Stomach (tissue), 9 donors: ENCODE measurements around the gene PLXND1. TPM values are rescaled to one million over a fixed set of nuclear protein-coding genes. Genes with fewer than 3 reads are reported as not detected.

ENCODE experiments used
- DNase-seq, 2 donors: peaks; one replicate each; pipeline versions ENCODE4 v3.0.0 to v3.0.0-alpha.2; 2013 to 2019
- H3K27ac ChIP-seq, 5 donors: fragments of 200-600 bp in 4 of 5; sonication (generic) in 4 of 5; one replicate each; pipeline ENCODE4 v1.5.1; 2013 to 2019; ENCODE audit warnings: mild to moderate bottlenecking in 1 of 5, moderate library complexity in 1 of 5
- H3K27me3 ChIP-seq, 3 donors: fragments of 200-600 bp; sonication (generic); one replicate each; pipeline ENCODE4 v1.5.1; 2017 to 2019; ENCODE audit warnings: mixed run types in 1 of 3
- H3K36me3 ChIP-seq, 4 donors: fragments of 200-600 bp; sonication (generic); 1 replicate in 3 of 4; 2 replicates in 1 of 4; pipeline ENCODE4 v1.5.1; 2016 to 2019
- H3K4me1 ChIP-seq, 4 donors: fragments of 200-600 bp; sonication (generic); one replicate each; pipeline ENCODE4 v1.5.1; 2016 to 2019
- H3K4me3 ChIP-seq, 4 donors: fragments of 200-600 bp; sonication (generic) in 3 of 4; one replicate each; pipeline ENCODE4 v1.5.1; 2016 to 2019; ENCODE audit warnings: mild to moderate bottlenecking in 1 of 4
- H3K9me3 ChIP-seq, 4 donors: fragments of 200-600 bp; sonication (generic); one replicate each; pipeline ENCODE4 v1.5.1; 2016 to 2019
- EP300 ChIP-seq: sonication (generic); formaldehyde crosslinking; IDR thresholded peaks from one replicate; pipeline ENCODE4 v1.6.1; 2017; ENCODE audit warnings: antibody characterized with exemption
- POLR2A ChIP-seq, 4 donors: fragments of 450-650 bp; IDR thresholded peaks; one replicate each; pipeline ENCODE4 v1.6.1; 2016; ENCODE audit warnings: antibody characterized with exemption in 4 of 4, control low read depth in 2 of 4, mild to moderate bottlenecking in 1 of 4, moderate library complexity in 1 of 4
- POLR2AphosphoS5 ChIP-seq, 3 donors: sonication (generic); formaldehyde crosslinking; IDR thresholded peaks; one replicate each; pipeline ENCODE4 v1.6.1; 2016; ENCODE audit warnings: antibody characterized with exemption in 3 of 3
- WGBS, 5 donors: extraction: QIAGEN DNeasy Blood & Tissue Kit in 3 of 5; methylation state at CpG; one replicate each; pipeline versions ENCODE4 v1.1.5 to v1.1.7; 2013 to 2018; 5-methylcytosine and 5-hydroxymethylcytosine counted together
- intact Hi-C: fragments of 100-400 bp; cut with DNase I; formaldehyde crosslinking; loops from one replicate; pipeline ENCODE4 v1.15.1; 2023; ENCODE audit warnings: low total_unique reads
- polyA plus RNA-seq, 3 donors: library from polyadenylated mRNA; stranded (reverse); fragments of 200-250 nt; gene quantifications; one replicate each; pipeline ENCODE4 v1.2.3, GENCODE V29; 2013
- total RNA-seq, 5 donors: library from RNA; depleted of rRNA; stranded (reverse); fragments of >200 nt; gene quantifications; one replicate each; pipeline versions ENCODE4 v1.1.0 to v1.2.3, GENCODE V29; 2014 to 2016
- TF ChIP-seq, protein P1 (sequence below), 7 experiments: fragments of 450-650 bp in 4 of 7; fragments of 200-600 bp in 3 of 7; sonication (generic) in 3 of 7; IDR thresholded peaks; one replicate each; pipeline ENCODE4 v1.5.1; 2016 to 2019; ENCODE audit warnings: antibody characterized with exemption in 7 of 7, control low read depth in 2 of 7, mild to moderate bottlenecking in 1 of 7
- donor health status: healthy with polysubstance abuse.
- donor health status: Bipolar disorder and iron deficiency.
- donor health status: healthy.

The PLXND1 gene
- total and polyA plus RNA-seq, 8 donors, result 22.6 to 251 (median 58.6) TPM

DNA sequence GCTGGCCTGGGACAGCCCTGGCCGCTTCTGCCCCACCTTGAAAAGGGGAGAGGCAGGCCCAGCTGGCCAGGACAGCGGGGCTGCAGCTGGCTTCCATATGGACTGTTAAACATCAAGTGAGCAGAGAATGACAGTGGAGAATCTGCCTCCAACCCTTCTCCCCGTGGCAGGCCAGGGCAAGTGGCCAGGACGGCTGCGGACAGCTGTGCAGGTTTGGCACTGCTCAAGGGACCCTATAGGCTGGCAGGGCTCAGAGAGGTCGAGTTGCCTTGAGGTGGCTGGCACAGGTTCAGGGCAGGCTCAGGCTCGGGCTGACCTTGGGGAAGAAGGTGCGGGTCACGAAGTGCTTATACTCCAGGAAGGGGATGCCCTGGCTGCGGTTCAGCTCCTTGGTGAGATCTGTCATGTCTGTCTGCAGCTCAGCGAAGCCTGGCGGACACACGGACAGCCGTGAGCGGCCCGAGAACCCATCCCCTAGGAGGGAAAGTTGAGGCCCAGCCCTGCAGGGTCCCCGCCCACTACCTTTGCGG, 39.2 kb downstream of the PLXND1 start:
- TF ChIP-seq POLR2AphosphoS5 (IDR thresholded peaks at IDR 0.05), result no peak
- TF ChIP-seq, protein P1, sequence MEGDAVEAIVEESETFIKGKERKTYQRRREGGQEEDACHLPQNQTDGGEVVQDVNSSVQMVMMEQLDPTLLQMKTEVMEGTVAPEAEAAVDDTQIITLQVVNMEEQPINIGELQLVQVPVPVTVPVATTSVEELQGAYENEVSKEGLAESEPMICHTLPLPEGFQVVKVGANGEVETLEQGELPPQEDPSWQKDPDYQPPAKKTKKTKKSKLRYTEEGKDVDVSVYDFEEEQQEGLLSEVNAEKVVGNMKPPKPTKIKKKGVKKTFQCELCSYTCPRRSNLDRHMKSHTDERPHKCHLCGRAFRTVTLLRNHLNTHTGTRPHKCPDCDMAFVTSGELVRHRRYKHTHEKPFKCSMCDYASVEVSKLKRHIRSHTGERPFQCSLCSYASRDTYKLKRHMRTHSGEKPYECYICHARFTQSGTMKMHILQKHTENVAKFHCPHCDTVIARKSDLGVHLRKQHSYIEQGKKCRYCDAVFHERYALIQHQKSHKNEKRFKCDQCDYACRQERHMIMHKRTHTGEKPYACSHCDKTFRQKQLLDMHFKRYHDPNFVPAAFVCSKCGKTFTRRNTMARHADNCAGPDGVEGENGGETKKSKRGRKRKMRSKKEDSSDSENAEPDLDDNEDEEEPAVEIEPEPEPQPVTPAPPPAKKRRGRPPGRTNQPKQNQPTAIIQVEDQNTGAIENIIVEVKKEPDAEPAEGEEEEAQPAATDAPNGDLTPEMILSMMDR (IDR thresholded peaks at IDR 0.05), result no peak
- no peak for TF ChIP-seq POLR2A (IDR thresholded peaks at IDR 0.05)
- no peak for TF ChIP-seq EP300
- no peaks in the 10 kb centered on the region for H3K9me3 ChIP-seq
- DNase-seq, result peak in 1 of 2 donors; percentile 47
- H3K36me3 ChIP-seq, result peaks cover 25 to 89% (median 74%) of the 10 kb centered on the region in 4 donors
- H3K4me1 ChIP-seq, result peaks cover 6 to 41% (median 13%) of the 10 kb centered on the region in 4 donors
- no peak overlapping the region for H3K4me3 ChIP-seq
- no peaks in the 10 kb centered on the region for H3K27me3 ChIP-seq
- H3K27ac ChIP-seq, result peak overlapping the region in 2 of 5 donors; percentile 8 to 10
- WGBS, 5 donors, result 76 to 84% (median 79%) methylated on average over 17 to 18 of the region's 18 CpGs
- intact Hi-C loops, result no loop called here

DNA sequence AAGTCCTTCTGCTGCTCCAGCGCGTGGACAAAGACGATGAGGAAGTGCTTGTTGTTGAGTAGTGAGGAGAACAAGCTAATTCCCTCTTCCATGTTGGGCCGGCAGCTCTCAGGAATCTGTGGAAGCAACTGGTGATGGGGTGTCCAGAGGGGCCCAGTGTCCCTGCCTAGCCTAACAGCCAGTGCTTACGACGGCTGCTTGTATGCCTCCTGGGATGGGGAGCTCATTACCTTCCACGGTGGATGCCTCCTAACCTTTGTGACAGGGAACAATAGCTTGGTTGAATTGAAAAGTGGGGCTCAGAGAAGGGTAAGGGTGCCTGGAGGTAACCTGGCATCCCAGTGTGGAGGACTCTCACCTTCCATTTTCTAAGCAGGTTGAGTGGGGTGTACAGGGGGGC, 40.6 kb downstream of the PLXND1 start:
- H3K27ac ChIP-seq, result peak overlapping the region in 1 of 5 donors; percentile 9
- 95 to 97% (median 96%) methylated on average over 7 of the region's 7 CpGs for WGBS, 5 donors

DNA sequence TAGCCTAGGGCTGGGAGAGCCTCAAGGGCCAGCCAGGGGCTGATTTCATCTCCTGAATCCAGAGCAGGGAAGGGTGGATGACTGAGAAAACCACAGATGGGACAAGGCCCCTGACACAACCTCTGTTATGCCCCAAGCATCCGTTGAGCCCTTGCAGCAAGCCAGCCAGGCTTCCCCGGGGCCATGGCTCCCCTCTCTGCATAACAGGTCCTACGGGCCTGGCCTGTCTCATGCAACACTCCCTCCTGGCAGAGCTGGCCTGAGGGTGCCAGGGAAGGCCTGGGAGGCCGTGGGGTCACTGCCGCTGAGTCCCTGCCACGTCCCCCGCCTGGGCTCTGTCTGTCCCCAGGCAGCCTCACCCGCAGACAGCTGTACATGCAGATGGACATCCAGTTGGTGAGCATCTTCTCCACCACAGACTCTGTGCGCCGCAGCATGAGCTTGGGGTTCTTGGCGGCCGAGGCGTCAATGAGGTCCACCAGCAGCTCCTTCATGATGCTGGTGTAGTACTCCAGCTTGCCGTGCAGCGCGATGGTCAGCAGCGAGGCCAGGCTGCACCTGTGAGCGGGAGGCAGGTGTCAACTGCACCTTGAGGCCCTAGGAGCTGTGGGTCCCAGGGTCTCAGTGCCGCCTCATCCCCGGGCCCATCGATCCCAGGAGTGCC, 41.4 kb downstream of the PLXND1 start:
- Histone ChIP-seq H3K27ac (peak overlapping the region in 3 of 5 donors; percentile 43 to 65 (median 54)), H3K27me3 (no peaks in the 10 kb centered on the region), H3K9me3 (no peaks in the 10 kb centered on the region), H3K36me3 (peaks cover 20 to 85% (median 62%) of the 10 kb centered on the region in 4 donors), H3K4me1 (peaks cover 23 to 61% (median 31%) of the 10 kb centered on the region in 4 donors), H3K4me3 (no peak overlapping the region)
- intact Hi-C loops, result no loop called here
- 83 to 93% (median 91%) methylated on average over 5 to 21 of the region's 21 CpGs for WGBS, 5 donors
- TF ChIP-seq, protein P1 (IDR thresholded peaks at IDR 0.05), result no peak
- TF ChIP-seq POLR2AphosphoS5 (IDR thresholded peaks at IDR 0.05) (no peak), POLR2A (IDR thresholded peaks at IDR 0.05) (no peak), EP300 (no peak)
- DNase-seq, result no peak

More for the DNA sequence above, 40.6 kb downstream of the PLXND1 start:
- Histone ChIP-seq H3K27me3 (no peaks in the 10 kb centered on the region), H3K36me3 (peaks cover 25 to 89% (median 67%) of the 10 kb centered on the region in 4 donors), H3K4me1 (peaks cover 15 to 54% (median 25%) of the 10 kb centered on the region in 4 donors), H3K4me3 (no peak overlapping the region), H3K9me3 (no peaks in the 10 kb centered on the region)
- intact Hi-C loops, result no loop called here
- TF ChIP-seq, protein P1 (IDR thresholded peaks at IDR 0.05), result no peak
- TF ChIP-seq POLR2AphosphoS5 (IDR thresholded peaks at IDR 0.05) (no peak), EP300 (no peak), POLR2A (IDR thresholded peaks at IDR 0.05) (no peak)
- no peak for DNase-seq

DNA sequence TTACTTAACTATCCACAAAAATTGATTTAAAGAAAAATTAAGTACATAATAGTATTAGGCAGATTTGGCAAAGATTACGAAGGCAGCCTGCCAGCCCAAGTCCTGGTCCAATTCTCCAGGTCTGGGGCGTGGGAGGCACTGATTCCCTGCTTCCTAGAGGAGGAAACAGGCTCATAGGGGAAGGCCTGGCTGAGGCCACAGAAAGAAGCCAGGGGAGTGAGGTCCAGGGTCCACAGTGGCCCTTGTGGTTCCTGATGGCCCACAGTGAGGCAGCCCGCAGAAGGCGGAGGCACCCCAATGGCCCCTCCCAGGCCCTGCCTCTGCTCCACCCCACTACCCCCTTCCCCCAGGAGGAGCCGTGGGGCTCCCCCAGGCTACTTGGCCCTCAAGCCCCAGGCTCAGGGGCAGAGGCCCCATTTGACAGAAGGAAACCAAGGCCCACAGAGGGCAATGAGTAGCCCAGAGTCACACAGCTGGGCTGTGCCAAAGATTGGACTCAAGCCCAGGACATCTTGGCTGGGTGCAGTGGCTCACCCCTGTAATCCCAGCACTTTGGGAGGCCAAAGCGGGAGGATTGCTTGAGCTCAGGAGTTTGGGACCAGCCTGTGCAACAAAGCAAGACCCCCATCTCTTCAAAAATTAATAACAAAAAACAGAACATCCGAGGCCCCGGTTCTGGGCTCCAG, 42.5 kb downstream of the PLXND1 start:
- Histone ChIP-seq H3K27me3 (no peaks in the 10 kb centered on the region), H3K4me3 (no peak overlapping the region), H3K4me1 (peaks cover 31 to 72% (median 42%) of the 10 kb centered on the region in 4 donors), H3K9me3 (no peaks in the 10 kb centered on the region), H3K36me3 (peaks cover 21 to 85% (median 63%) of the 10 kb centered on the region in 4 donors), H3K27ac (peak overlapping the region in 4 of 5 donors; percentile 43 to 65 (median 53))
- intact Hi-C loops, result no loop called here
- DNase-seq, result no peak
- TF ChIP-seq, protein P1 (IDR thresholded peaks at IDR 0.05), result no peak
- no peak for TF ChIP-seq EP300
- TF ChIP-seq POLR2A (IDR thresholded peaks at IDR 0.05), result no peak
- TF ChIP-seq POLR2AphosphoS5 (IDR thresholded peaks at IDR 0.05), result no peak
- WGBS, 5 donors, result 68 to 83% (median 74%) methylated on average over 7 to 8 of the region's 8 CpGs
